Measurements from ENCODE around the gene TBC1D9. TPM values are rescaled to one million over a fixed set of nuclear protein-coding genes. Genes with fewer than 3 reads are reported as not detected.

The TBC1D9 gene
- polyA plus RNA-seq, 4 donors: 6.8 to 27.0 (median 10.7) TPM

GRCh38 chr4:140633124-140633523, 123.1 kb downstream of the TBC1D9 start:
- Histone ChIP-seq H3K27me3 (ENCODE audit: control insufficient read depth in 3 of 3, insufficient read depth in 3 of 3, low read length in 3 of 3) (no peaks in the 10 kb centered on the region), H3K36me3 (ENCODE audit: control insufficient read depth in 3 of 3, insufficient read depth in 2 of 3, low read depth in 1 of 3, low read length in 3 of 3) (peaks cover 0 to 32% (median under 1%) of the 10 kb centered on the region in 3 donors), H3K4me1 (ENCODE audit: control insufficient read depth in 3 of 3, insufficient read depth in 2 of 3, low read depth in 1 of 3, low read length in 2 of 3) (peaks cover 0 to 17% (median 4%) of the 10 kb centered on the region in 3 donors), H3K9me3 (ENCODE audit: control insufficient read depth in 2 of 2, insufficient read depth in 1 of 2, low read depth in 1 of 2, low read length in 1 of 2) (no peaks in the 10 kb centered on the region), H3K4me3 (ENCODE audit: low read depth in 1 of 3, low read length in 3 of 3) (no peak overlapping the region), H3K27ac (ENCODE audit: low read depth in 1 of 3, low read length in 2 of 3) (peak overlapping the region in 1 of 3 donors; percentile 60)
- 53 to 76% (median 58%) methylated on average over 2 of the region's 2 CpGs for WGBS, 3 donors
- DNase-seq (peak; percentile 46 to 85), FAIRE-seq (no peak)

- 65 to 87% (median 77%) methylated on average over 4 of the region's 4 CpGs for WGBS, 3 donors
These were observed 125.9 kb downstream of the TBC1D9 start for GRCh38 chr4:140630246-140630645.

GRCh38 chr4:140628016-140628415, 128.2 kb downstream of the TBC1D9 start:
- Histone ChIP-seq H3K27ac (ENCODE audit: low read depth in 1 of 3, low read length in 2 of 3) (no peak overlapping the region), H3K36me3 (ENCODE audit: control insufficient read depth in 3 of 3, insufficient read depth in 2 of 3, low read depth in 1 of 3, low read length in 3 of 3) (peaks cover 7 to 12% (median 12%) of the 10 kb centered on the region in 3 donors), H3K4me1 (ENCODE audit: control insufficient read depth in 3 of 3, insufficient read depth in 2 of 3, low read depth in 1 of 3, low read length in 2 of 3) (no peaks in the 10 kb centered on the region), H3K4me3 (ENCODE audit: low read depth in 1 of 3, low read length in 3 of 3) (no peak overlapping the region), H3K27me3 (ENCODE audit: control insufficient read depth in 3 of 3, insufficient read depth in 3 of 3, low read length in 3 of 3) (no peaks in the 10 kb centered on the region), H3K9me3 (ENCODE audit: control insufficient read depth in 2 of 2, insufficient read depth in 1 of 2, low read depth in 1 of 2, low read length in 1 of 2) (no peaks in the 10 kb centered on the region)
- no peak for FAIRE-seq
- no peak for DNase-seq
- WGBS, 3 donors: 80 to 92% (median 87%) methylated on average over 2 of the region's 2 CpGs

More at GRCh38 chr4:140630246-140630645, 125.9 kb downstream of the TBC1D9 start:
- Histone ChIP-seq H3K4me1 (ENCODE audit: control insufficient read depth in 3 of 3, insufficient read depth in 2 of 3, low read depth in 1 of 3, low read length in 2 of 3) (peaks cover 0 to 4% (median 3%) of the 10 kb centered on the region in 3 donors), H3K36me3 (ENCODE audit: control insufficient read depth in 3 of 3, insufficient read depth in 2 of 3, low read depth in 1 of 3, low read length in 3 of 3) (peaks cover 5 to 20% (median 7%) of the 10 kb centered on the region in 3 donors), H3K4me3 (ENCODE audit: low read depth in 1 of 3, low read length in 3 of 3) (no peak overlapping the region), H3K27ac (ENCODE audit: low read depth in 1 of 3, low read length in 2 of 3) (no peak overlapping the region), H3K9me3 (ENCODE audit: control insufficient read depth in 2 of 2, insufficient read depth in 1 of 2, low read depth in 1 of 2, low read length in 1 of 2) (no peaks in the 10 kb centered on the region), H3K27me3 (ENCODE audit: control insufficient read depth in 3 of 3, insufficient read depth in 3 of 3, low read length in 3 of 3) (no peaks in the 10 kb centered on the region)
- no peak for DNase-seq
- FAIRE-seq: no peak

DNA sequence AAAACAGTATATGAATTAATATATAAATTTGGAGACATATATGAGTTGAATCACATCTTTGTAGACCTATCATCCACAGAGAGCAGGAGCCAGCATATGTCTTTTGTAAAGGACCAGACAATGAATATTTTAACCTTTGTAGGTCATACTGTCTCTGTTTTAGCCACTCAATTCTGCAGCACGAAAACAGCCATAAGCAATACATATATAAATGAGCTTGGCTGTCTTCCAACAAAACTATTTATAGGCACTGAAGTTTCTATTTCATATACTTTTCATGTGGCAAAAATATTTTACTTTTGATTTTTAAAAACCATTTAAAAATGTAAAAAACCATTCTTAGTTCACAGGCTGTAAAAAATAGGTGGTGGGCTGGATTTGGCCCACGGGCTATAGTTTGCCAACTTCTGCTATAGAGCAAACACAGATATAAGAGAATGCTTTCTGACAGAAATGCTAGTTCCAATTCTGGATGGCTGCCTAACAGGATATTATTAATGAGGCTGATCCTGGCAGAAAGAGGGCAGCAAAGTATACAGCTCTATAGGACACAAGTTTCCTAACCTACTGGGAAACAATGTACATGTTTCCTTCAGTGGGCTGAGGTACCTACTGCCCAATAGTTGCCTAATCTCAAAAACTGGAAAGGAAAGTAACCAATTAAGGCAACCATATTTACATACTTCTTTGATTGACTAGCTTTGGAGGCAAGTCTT, 129.4 kb downstream of the TBC1D9 start:
- H3K4me3 ChIP-seq (ENCODE audit: low read depth in 1 of 3, low read length in 3 of 3): no peak overlapping the region
- peaks cover 14 to 22% (median 14%) of the 10 kb centered on the region in 3 donors for H3K36me3 ChIP-seq (ENCODE audit: control insufficient read depth in 3 of 3, insufficient read depth in 2 of 3, low read depth in 1 of 3, low read length in 3 of 3)
- FAIRE-seq (no peak), DNase-seq (no peak)
- H3K27ac ChIP-seq (ENCODE audit: low read depth in 1 of 3, low read length in 2 of 3): no peak overlapping the region
- no peaks in the 10 kb centered on the region for H3K4me1 ChIP-seq (ENCODE audit: control insufficient read depth in 3 of 3, insufficient read depth in 2 of 3, low read depth in 1 of 3, low read length in 2 of 3)
- no peaks in the 10 kb centered on the region for H3K27me3 ChIP-seq (ENCODE audit: control insufficient read depth in 3 of 3, insufficient read depth in 3 of 3, low read length in 3 of 3)
- no peaks in the 10 kb centered on the region for H3K9me3 ChIP-seq (ENCODE audit: control insufficient read depth in 2 of 2, insufficient read depth in 1 of 2, low read depth in 1 of 2, low read length in 1 of 2)
- WGBS, 3 donors: 33 to 64% (median 46%) methylated on average over 2 of the region's 2 CpGs

GRCh38 chr4:140622333-140622958, 133.7 kb downstream of the TBC1D9 start:
- H3K9me3 ChIP-seq (ENCODE audit: control insufficient read depth in 2 of 2, insufficient read depth in 1 of 2, low read depth in 1 of 2, low read length in 1 of 2): no peaks in the 10 kb centered on the region
- FAIRE-seq: no peak
- WGBS, 3 donors: 91 to 93% (median 92%) methylated on average over 33 of the region's 33 CpGs
- H3K4me1 ChIP-seq (ENCODE audit: control insufficient read depth in 3 of 3, insufficient read depth in 2 of 3, low read depth in 1 of 3, low read length in 2 of 3): no peaks in the 10 kb centered on the region
- no peak for DNase-seq
- H3K36me3 ChIP-seq (ENCODE audit: control insufficient read depth in 3 of 3, insufficient read depth in 2 of 3, low read depth in 1 of 3, low read length in 3 of 3): peaks cover 10 to 16% (median 13%) of the 10 kb centered on the region in 3 donors
- no peak overlapping the region for H3K27ac ChIP-seq (ENCODE audit: low read depth in 1 of 3, low read length in 2 of 3)
- no peaks in the 10 kb centered on the region for H3K27me3 ChIP-seq (ENCODE audit: control insufficient read depth in 3 of 3, insufficient read depth in 3 of 3, low read length in 3 of 3)
- H3K4me3 ChIP-seq (ENCODE audit: low read depth in 1 of 3, low read length in 3 of 3): no peak overlapping the region

DNA sequence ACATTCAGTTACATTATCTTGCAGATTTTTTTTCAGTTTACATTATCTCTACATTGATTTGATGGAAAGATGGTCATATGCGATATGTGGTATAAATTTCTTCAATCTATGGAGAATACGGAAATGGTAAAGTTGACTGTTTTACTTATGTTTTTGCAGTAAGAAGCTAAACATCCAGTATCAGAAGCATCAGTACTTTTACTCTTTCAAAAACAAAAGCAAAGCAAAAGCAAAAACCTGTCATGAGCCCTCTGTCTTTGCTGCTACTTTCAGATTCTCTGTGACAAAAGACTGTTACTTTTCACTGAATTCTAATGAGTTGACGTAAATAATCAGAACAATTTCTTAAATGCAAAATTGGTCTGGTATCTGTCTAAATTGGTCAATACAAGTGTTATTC, 135.0 kb downstream of the TBC1D9 start:
- no peak overlapping the region for H3K4me3 ChIP-seq (ENCODE audit: low read depth in 1 of 3, low read length in 3 of 3)
- H3K27ac ChIP-seq (ENCODE audit: low read depth in 1 of 3, low read length in 2 of 3): no peak overlapping the region
- H3K4me1 ChIP-seq (ENCODE audit: control insufficient read depth in 3 of 3, insufficient read depth in 2 of 3, low read depth in 1 of 3, low read length in 2 of 3): no peaks in the 10 kb centered on the region
- FAIRE-seq: no peak
- 94 to 97% (median 96%) methylated on average over 3 of the region's 3 CpGs for WGBS, 3 donors
- DNase-seq: no peak
- H3K36me3 ChIP-seq (ENCODE audit: control insufficient read depth in 3 of 3, insufficient read depth in 2 of 3, low read depth in 1 of 3, low read length in 3 of 3): peaks cover 8 to 16% (median 10%) of the 10 kb centered on the region in 3 donors
- no peaks in the 10 kb centered on the region for H3K9me3 ChIP-seq (ENCODE audit: control insufficient read depth in 2 of 2, insufficient read depth in 1 of 2, low read depth in 1 of 2, low read length in 1 of 2)
- H3K27me3 ChIP-seq (ENCODE audit: control insufficient read depth in 3 of 3, insufficient read depth in 3 of 3, low read length in 3 of 3): no peaks in the 10 kb centered on the region

DNA sequence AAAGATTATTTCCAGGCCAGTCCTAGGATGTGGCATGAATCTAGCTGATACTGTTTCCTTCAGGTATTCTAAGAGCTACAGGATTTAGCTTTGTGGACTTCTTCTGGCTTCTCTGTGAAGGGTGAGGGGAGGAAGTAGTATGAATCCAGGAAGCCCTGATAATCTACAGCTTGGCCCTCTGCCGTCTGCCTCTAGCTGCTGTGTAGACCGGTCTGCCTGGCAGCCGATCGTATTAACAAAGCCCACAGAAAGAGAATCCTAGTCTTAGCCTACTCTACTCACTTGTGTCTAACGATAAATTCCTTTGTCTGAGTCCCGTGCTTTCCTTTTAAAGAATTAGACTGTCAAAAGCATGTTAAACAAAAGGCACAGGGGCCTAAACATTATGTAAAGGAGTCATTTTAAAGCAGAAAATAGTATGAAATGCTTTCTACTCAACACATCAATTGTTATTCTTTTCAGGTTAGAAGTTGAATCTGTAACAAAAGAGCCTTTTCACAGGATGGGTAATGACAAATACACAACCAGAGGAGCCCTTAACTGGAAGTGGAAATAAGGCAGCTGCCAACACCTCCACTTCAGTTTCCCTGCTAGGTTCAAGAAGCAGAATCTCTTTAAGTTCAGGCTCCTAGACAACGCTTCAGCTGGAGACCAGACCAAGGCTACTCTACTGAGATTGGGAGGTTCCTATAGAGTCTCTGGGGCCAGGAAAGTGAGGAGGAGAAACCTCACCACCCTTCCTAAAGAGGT, 138.5 kb downstream of the TBC1D9 start:
- FAIRE-seq (no peak), DNase-seq (no peak)
- 65 to 75% (median 74%) methylated on average over 7 of the region's 7 CpGs for WGBS, 3 donors
- no peak overlapping the region for H3K27ac ChIP-seq (ENCODE audit: low read depth in 1 of 3, low read length in 2 of 3)
- no peak overlapping the region for H3K4me3 ChIP-seq (ENCODE audit: low read depth in 1 of 3, low read length in 3 of 3)
- no peaks in the 10 kb centered on the region for H3K9me3 ChIP-seq (ENCODE audit: control insufficient read depth in 2 of 2, insufficient read depth in 1 of 2, low read depth in 1 of 2, low read length in 1 of 2)
- peaks cover 0 to 7% (median 5%) of the 10 kb centered on the region in 3 donors for H3K36me3 ChIP-seq (ENCODE audit: control insufficient read depth in 3 of 3, insufficient read depth in 2 of 3, low read depth in 1 of 3, low read length in 3 of 3)
- peaks cover 0 to 2% (median 0%) of the 10 kb centered on the region in 3 donors for H3K4me1 ChIP-seq (ENCODE audit: control insufficient read depth in 3 of 3, insufficient read depth in 2 of 3, low read depth in 1 of 3, low read length in 2 of 3)
- no peaks in the 10 kb centered on the region for H3K27me3 ChIP-seq (ENCODE audit: control insufficient read depth in 3 of 3, insufficient read depth in 3 of 3, low read length in 3 of 3)

- no peak for FAIRE-seq
- H3K4me1 ChIP-seq (ENCODE audit: control insufficient read depth in 3 of 3, insufficient read depth in 2 of 3, low read depth in 1 of 3, low read length in 2 of 3): peaks cover 0 to 3% (median 2%) of the 10 kb centered on the region in 3 donors
- no peak overlapping the region for H3K27ac ChIP-seq (ENCODE audit: low read depth in 1 of 3, low read length in 2 of 3)
- 15 to 63% (median 35%) methylated on average over 1 of the region's 1 CpG for WGBS, 3 donors
- H3K4me3 ChIP-seq (ENCODE audit: low read depth in 1 of 3, low read length in 3 of 3): no peak overlapping the region
- H3K27me3 ChIP-seq (ENCODE audit: control insufficient read depth in 3 of 3, insufficient read depth in 3 of 3, low read length in 3 of 3): no peaks in the 10 kb centered on the region
- DNase-seq: peak; percentile 31 to 50
- no peaks in the 10 kb centered on the region for H3K9me3 ChIP-seq (ENCODE audit: control insufficient read depth in 2 of 2, insufficient read depth in 1 of 2, low read depth in 1 of 2, low read length in 1 of 2)
- H3K36me3 ChIP-seq (ENCODE audit: control insufficient read depth in 3 of 3, insufficient read depth in 2 of 3, low read depth in 1 of 3, low read length in 3 of 3): no peaks in the 10 kb centered on the region
These were observed 140.7 kb downstream of the TBC1D9 start for GRCh38 chr4:140615451-140615850.

All from small intestine (tissue), 7 donors.